Gastrocnemius medialis (tissue), 4 donors: ENCODE results near the gene SRPK3.

Experiments used
- CTCF ChIP-seq, 5 experiments: fragments of 450-650 bp in 3 of 5; fragments of 200-600 bp in 2 of 5; sonication (generic) in 2 of 5; IDR thresholded peaks in 4 of 5; conservative IDR thresholded peaks in 1 of 5; 1 replicate in 4 of 5; 2 replicates in 1 of 5; pipeline ENCODE4 v1.5.1; 2016 to 2019; ENCODE audit warnings: antibody characterized with exemption in 5 of 5, mild to moderate bottlenecking in 3 of 5, moderate library complexity in 3 of 5
- POLR2A ChIP-seq, 2 donors: fragments of 450-650 bp; IDR thresholded peaks; one replicate each; pipeline ENCODE4 v1.6.1; 2017; ENCODE audit warnings: antibody characterized with exemption in 2 of 2, mild to moderate bottlenecking in 2 of 2, moderate library complexity in 2 of 2

GRCh38 chrX:153816831-153817690 is 36.2 kb downstream of the SRPK3 start:
- TF ChIP-seq CTCF (IDR thresholded peaks at IDR 0.05 in 4 of 5, conservative IDR thresholded peaks at IDR 0.05 in 1 of 5) (no peak), POLR2A (IDR thresholded peaks at IDR 0.05) (no peak)
